NCI-H1694 (cell line): ENCODE results near the gene TUBB6.

Experiments
- DNase-seq: peaks from one replicate; lab custom pipeline; 2025; lab: John Stamatoyannopoulos, UW

Gene TUBB6

GRCh38 chr18:12338382-12338781 lies 30.3 kb downstream of the TUBB6 start:
- DNase-seq: no peak

- no peak for DNase-seq
Observed at GRCh38 chr18:12340945-12341660, 33.1 kb downstream of the TUBB6 start.

- no peak for DNase-seq
Observed at GRCh38 chr18:12342661-12343060, 34.6 kb downstream of the TUBB6 start.

- no peak for DNase-seq
Observed at GRCh38 chr18:12345491-12346239, 37.6 kb downstream of the TUBB6 start.

- DNase-seq: no peak
Observed at GRCh38 chr18:12346240-12346565, 38.2 kb downstream of the TUBB6 start.

- DNase-seq: no peak
Observed at GRCh38 chr18:12347895-12348294, 39.9 kb downstream of the TUBB6 start.

GRCh38 chr18:12352188-12352587 lies 44.1 kb downstream of the TUBB6 start:
- no peak for DNase-seq

- DNase-seq: no peak
Observed at GRCh38 chr18:12359515-12359927, 51.5 kb downstream of the TUBB6 start.

- no peak for DNase-seq
Observed at GRCh38 chr18:12361770-12362378, 53.8 kb downstream of the TUBB6 start.

GRCh38 chr18:12362473-12363174 lies 54.6 kb downstream of the TUBB6 start:
- DNase-seq: no peak

- DNase-seq: no peak
Observed at GRCh38 chr18:12366379-12366778, 58.3 kb downstream of the TUBB6 start.

GRCh38 chr18:12366784-12367183 lies 58.7 kb downstream of the TUBB6 start:
- DNase-seq: no peak

GRCh38 chr18:12369211-12369610 lies 61.2 kb downstream of the TUBB6 start:
- no peak for DNase-seq

- no peak for DNase-seq
Observed at GRCh38 chr18:12371590-12371989, 63.5 kb downstream of the TUBB6 start.

GRCh38 chr18:12372406-12372805 lies 64.4 kb downstream of the TUBB6 start:
- no peak for DNase-seq

- no peak for DNase-seq
Observed at GRCh38 chr18:12373116-12373770, 65.2 kb downstream of the TUBB6 start.

- DNase-seq: no peak
Observed at GRCh38 chr18:12373771-12374116, 65.7 kb downstream of the TUBB6 start.

GRCh38 chr18:12374401-12374800 lies 66.4 kb downstream of the TUBB6 start:
- no peak for DNase-seq
